ENCODE measurements around the gene PLA2G4B. TPM values are rescaled to one million over a fixed set of nuclear protein-coding genes. Genes with fewer than 3 reads are reported as not detected.

The PLA2G4B gene
- total and polyA plus RNA-seq, 10 of the 15 experiments (the other 5 are each of a cell fraction or from before 2014, with no cell fraction given): 0.22 to 6.6 (median 2.9) TPM

- TF ChIP-seq ASH2L (IDR thresholded peaks at IDR 0.05; ENCODE audit: borderline replicate concordance, low read depth) (no peak), JUND (IDR thresholded peaks at IDR 0.05; ENCODE audit: low read depth, low read length) (no peak), BRCA1 (IDR thresholded peaks at IDR 0.05; ENCODE audit: low read depth, low read length) (no peak)
Observed at GRCh38 chr15:41881086-41881485, 42.4 kb downstream of the PLA2G4B start (continued).

- intact Hi-C loops (cut with micrococcal nuclease; ENCODE audit: unreplicated experiment) (no loop called here), in situ Hi-C loops (cut with MboI) (no loop called here)
- ChIA-PET CTCF (interaction anchor here (0.7 kb wide), 1 partner anchor 43 kb away, joined by 3 read pairs; the partner anchor contains the start of gene PLA2G4B), RAD21 (ENCODE audit: unreplicated experiment) (interaction anchor here (1.3 kb wide), 1 partner anchor 103 kb away, joined by 3 read pairs; no protein-coding TSS in a partner anchor), SMC1A (ENCODE audit: uncharacterized antibody, unreplicated experiment) (no interaction called here), POLR2A (no interaction called here)
- BruUV-seq (replicated peaks): no TSS peak
- DNase-seq (ENCODE audit: low read depth, low spot score) (no peak), FAIRE-seq (no peak), ATAC-seq (no peak)
- Histone ChIP-seq H3K27ac (ENCODE audit: control insufficient read depth, insufficient read depth) (no peak overlapping the region), H3K9ac (ENCODE audit: control insufficient read depth, insufficient read depth, low read length) (no peak overlapping the region), H3K27me3 (replicated peaks in 1 of 2; ENCODE audit: control insufficient read depth in 2 of 2, insufficient read depth in 2 of 2, low read length in 1 of 2) (peaks cover 0 to 2% of the 10 kb centered on the region in 2 experiments; a peak in 2 of 4 replicates), H3K79me2 (ENCODE audit: control insufficient read depth, insufficient read depth, low read length) (no peaks in the 10 kb centered on the region), H3K4me3 (no peak overlapping the region), H2AFZ (ENCODE audit: control insufficient read depth, low read depth, low read length) (no peak overlapping the region), H4K20me1 (ENCODE audit: control insufficient read depth, insufficient read depth) (no peaks in the 10 kb centered on the region), H3K4me1 (ENCODE audit: control insufficient read depth, insufficient read depth, low read length) (no peaks in the 10 kb centered on the region), H3K36me3 (ENCODE audit: control insufficient read depth in 2 of 2, insufficient read depth in 2 of 2, low read length in 1 of 2) (no peaks in the 10 kb centered on the region), H3K4me2 (ENCODE audit: control insufficient read depth, insufficient read depth) (no peak overlapping the region), H3K9me3 (replicated peaks; ENCODE audit: control insufficient read depth, insufficient read depth, low read length) (no peaks in the 10 kb centered on the region)
- no peak for TF ChIP-seq NR2F1 (conservative IDR thresholded peaks at IDR 0.05)
- no peak for TF ChIP-seq POLR2AphosphoS5 (IDR thresholded peaks at IDR 0.05; ENCODE audit: low read length)
- no peak for TF ChIP-seq BCLAF1 (IDR thresholded peaks at IDR 0.05)
- no peak for TF ChIP-seq RCOR1 (conservative IDR thresholded peaks at IDR 0.05; ENCODE audit: low read depth, low read length)
- no peak for TF ChIP-seq NFXL1 (IDR thresholded peaks at IDR 0.05; ENCODE audit: borderline replicate concordance)
- no peak for TF ChIP-seq NRF1 (conservative IDR thresholded peaks at IDR 0.05; ENCODE audit: low read depth, low read length)
- TF ChIP-seq MXI1 (IDR thresholded peaks at IDR 0.05; ENCODE audit: low read depth, low read length): no peak
- TF ChIP-seq NFIC (IDR thresholded peaks at IDR 0.05; ENCODE audit: low read depth, low read length): no peak
- no peak for TF ChIP-seq TCF7 (IDR thresholded peaks at IDR 0.05; ENCODE audit: borderline replicate concordance)
- no peak for TF ChIP-seq CEBPZ (IDR thresholded peaks at IDR 0.05; ENCODE audit: low read depth, low read length)
- 32% methylated on average over 10 of the region's 10 CpGs for WGBS (ENCODE audit: insufficient coverage, insufficient replicate concordance, low lambda C conversion rate, missing lambda C conversion rate)
Observed at GRCh38 chr15:41881550-41881919, 42.9 kb downstream of the PLA2G4B start.

Measured in GM12878 (cell line).